OCI-LY1 (cell line): ENCODE measurements around the gene TEX55.

Experiments
- CTCF ChIP-seq: fragments of 200-600 bp; sonication (generic), shearing (Covaris generic); IDR thresholded peaks from 2 replicates; pipeline ENCODE4 v1.5.1; 2017; ENCODE audit warnings: mild to moderate bottlenecking, antibody characterized with exemption, low read length, moderate library complexity, mixed read lengths
- EZH2 ChIP-seq: fragments of 200-600 bp; sonication (generic), shearing (Covaris generic); IDR thresholded peaks from 2 replicates; pipeline ENCODE4 v1.8.0; 2017; ENCODE audit warnings: borderline replicate concordance, mixed run types, mild to moderate bottlenecking, antibody characterized with exemption, low read length, moderate library complexity, mixed read lengths

GRCh38 chr3:119122350-119122749, 23.6 kb upstream of the TEX55 start:
- TF ChIP-seq CTCF (no peak), EZH2 (no peak)
